GM12892 (cell line): ENCODE results near the gene SLC17A9.

Source experiments
- POLR2A ChIP-seq: IDR thresholded peaks from 2 replicates; pipeline ENCODE4 v1.6.1; 2011; ENCODE audit warnings: low read depth, low read length, control low read depth
- POLR2AphosphoS5 ChIP-seq: IDR thresholded peaks from 2 replicates; pipeline ENCODE4 v1.6.1; 2011; ENCODE audit warnings: low read depth, low read length, control low read depth

DNA sequence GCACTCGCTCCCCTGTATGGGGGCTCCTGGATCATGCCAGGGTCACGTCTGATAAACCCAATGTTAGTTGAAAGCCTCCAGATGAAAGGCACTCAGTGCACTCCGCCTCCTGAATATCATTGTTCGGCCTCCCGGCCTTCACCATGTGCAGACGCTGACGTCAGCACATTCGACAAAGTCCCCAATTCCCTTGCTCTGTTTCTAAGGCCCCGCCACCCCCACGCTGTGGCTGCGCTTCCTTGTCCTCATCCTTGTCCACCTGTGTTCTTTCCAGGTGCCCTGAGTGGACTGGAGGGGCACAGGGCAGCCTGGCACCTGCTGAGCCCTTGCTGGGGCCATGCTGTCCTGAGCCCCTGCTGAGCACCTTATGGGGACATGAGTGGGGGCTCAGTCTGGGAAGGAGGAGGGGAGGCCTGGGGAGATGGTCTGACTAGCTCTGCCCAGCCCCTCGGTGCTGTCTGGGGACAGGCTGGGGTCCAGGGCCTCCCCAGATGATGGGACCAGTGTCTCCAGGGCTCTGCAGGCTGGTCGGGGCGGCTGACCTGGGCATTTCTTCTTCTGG lies 64.1 kb downstream of the SLC17A9 start:
- TF ChIP-seq POLR2AphosphoS5, result no peak
- TF ChIP-seq POLR2A, result no peak
